B cell (primary cell): ENCODE data around the gene NFKBIL1. TPM values are rescaled to one million over a fixed set of nuclear protein-coding genes. Genes with fewer than 3 reads are reported as not detected.

Source experiments
- ATAC-seq: fragments of 200-7000 bp; cut with Tn5 transposase; one replicate; pipeline ENCODE4 v1.10.0; 2021; ENCODE audit warnings: low read depth, mild to moderate bottlenecking, moderate number of reproducible peaks, moderate library complexity
- CTCF ChIA-PET: fragments of 350-600 bp; sonication (Branson Sonifier 250); formaldehyde crosslinking; loops from one replicate; lab custom pipeline; 2021; ENCODE audit warnings: antibody characterized with exemption, inconsistent platforms; lab: Charles Lee
- POLR2A ChIA-PET: fragments of 350-600 bp; sonication (Branson Sonifier 250); formaldehyde crosslinking; loops from one replicate; lab custom pipeline; 2021; ENCODE audit warnings: antibody characterized with exemption; lab: Charles Lee
- DNase-seq: peaks from one replicate; pipeline ENCODE4 v3.0.0; 2013
- H2AFZ ChIP-seq: 2 replicates; pipeline ENCODE4 v1.6.1; 2012; ENCODE audit warnings: mild to moderate bottlenecking, low read depth, low read length; ENCODE audit not compliant: insufficient read depth, poor library complexity, severe bottlenecking
- H3K27ac ChIP-seq, 2 donors: 1 replicate in 1 of 2; 2 replicates in 1 of 2; pipeline ENCODE4 v1.5.1; 2012 to 2013; ENCODE audit warnings: low read length in 2 of 2, mild to moderate bottlenecking in 2 of 2, moderate library complexity in 1 of 2
- H3K27me3 ChIP-seq, 4 experiments: fragments of 200-600 bp in 1 of 4; sonication (generic) in 1 of 4; replicated peaks in 1 of 4; 1 replicate in 2 of 4; 2 replicates in 2 of 4; pipeline versions ENCODE4 v1.6.1 to v1.7.0; 2013 to 2016; ENCODE audit warnings: low read length in 3 of 4, mild to moderate bottlenecking in 2 of 4, mixed read lengths in 1 of 4, moderate library complexity in 1 of 4; ENCODE audit not compliant: insufficient read depth in 4 of 4, control insufficient read depth in 3 of 4; ENCODE audit errors: control extremely low read depth in 1 of 4
- H3K36me3 ChIP-seq, 2 experiments: replicated peaks in 1 of 2; 1 replicate in 1 of 2; 2 replicates in 1 of 2; pipeline versions ENCODE4 v1.6.1 to v1.7.1; 2013; ENCODE audit warnings: low read length in 1 of 2; ENCODE audit not compliant: insufficient read depth in 2 of 2, control insufficient read depth in 1 of 2; ENCODE audit errors: control extremely low read depth in 1 of 2, extremely low read depth in 1 of 2
- H3K4me1 ChIP-seq, 2 donors: fragments of 200-600 bp in 1 of 2; sonication (generic) in 1 of 2; 1 replicate in 1 of 2; 2 replicates in 1 of 2; pipeline versions ENCODE4 v1.5.1 to v1.6.1; 2013 to 2017; ENCODE audit warnings: low read length in 2 of 2; ENCODE audit not compliant: control insufficient read depth in 2 of 2, insufficient read depth in 2 of 2
- H3K4me2 ChIP-seq: replicated peaks from 2 replicates; pipeline ENCODE3; 2012; ENCODE audit warnings: mild to moderate bottlenecking, low read depth, low read length; ENCODE audit not compliant: poor library complexity, severe bottlenecking
- H3K4me3 ChIP-seq, 5 experiments: fragments of 200-600 bp in 1 of 5; sonication (generic) in 1 of 5; 1 replicate in 3 of 5; 2 replicates in 2 of 5; pipeline versions ENCODE4 v1.5.1 to v1.7.0; 2011 to 2016; ENCODE audit warnings: low read length in 4 of 5, mild to moderate bottlenecking in 4 of 5, low read depth in 2 of 5, control low read depth in 1 of 5, moderate library complexity in 1 of 5; ENCODE audit not compliant: insufficient read depth in 1 of 5; ENCODE audit errors: control extremely low read depth in 1 of 5, extremely low read depth in 1 of 5
- H3K79me2 ChIP-seq: fragments of 200-600 bp; sonication (generic); one replicate; pipeline ENCODE4 v1.6.0; 2016; ENCODE audit warnings: low read length; ENCODE audit not compliant: control insufficient read depth, insufficient read depth
- H3K9ac ChIP-seq: fragments of 200-600 bp; sonication (generic); 2 replicates; pipeline ENCODE4 v1.6.1; 2017; ENCODE audit warnings: mild to moderate bottlenecking, low read length, moderate library complexity
- H3K9me3 ChIP-seq, 3 donors: one replicate each; pipeline versions ENCODE4 v1.6.1 to v1.7.1; 2013; ENCODE audit warnings: low read length in 2 of 3; ENCODE audit not compliant: control insufficient read depth in 2 of 3, insufficient read depth in 1 of 3; ENCODE audit errors: control extremely low read depth in 1 of 3
- H4K20me1 ChIP-seq: 2 replicates; pipeline ENCODE4 v1.6.0; 2012; ENCODE audit warnings: mild to moderate bottlenecking, low read length; ENCODE audit not compliant: insufficient read depth, control insufficient read depth, poor library complexity, severe bottlenecking
- H3K27ac Mint-ChIP-seq: one replicate; pipeline ENCODE4 v1.8.0; 2021; ENCODE audit warnings: mixed read lengths
- H3K27me3 Mint-ChIP-seq: one replicate; pipeline ENCODE4 v1.8.0; 2021; ENCODE audit warnings: mixed read lengths
- H3K4me1 Mint-ChIP-seq: one replicate; pipeline ENCODE4 v1.8.0; 2021; ENCODE audit warnings: mixed read lengths
- H3K4me3 Mint-ChIP-seq: one replicate; pipeline ENCODE4 v1.8.0; 2021; ENCODE audit warnings: mixed read lengths
- H3K9me3 Mint-ChIP-seq: one replicate; pipeline ENCODE4 v1.8.0; 2022; ENCODE audit warnings: mixed read lengths; ENCODE audit not compliant: insufficient read depth
- CTCF ChIP-seq: fragments of 200-600 bp; IDR thresholded peaks from one replicate; pipeline ENCODE4 v1.8.0; 2022; ENCODE audit warnings: antibody characterized with exemption, mild to moderate bottlenecking
- EZH2 ChIP-seq: IDR thresholded peaks from 2 replicates; pipeline ENCODE4 v1.6.1; 2012; ENCODE audit warnings: borderline replicate concordance, low read depth, mild to moderate bottlenecking, moderate library complexity, low read length; ENCODE audit not compliant: insufficient read depth, poor library complexity, severe bottlenecking
- WGBS: methylation state at CpG from one replicate; pipeline ENCODE4 v1.1.5; 2013; ENCODE audit warnings: missing lambda C conversion rate; ENCODE audit not compliant: insufficient coverage; 5-methylcytosine and 5-hydroxymethylcytosine counted together
- intact Hi-C: fragments of 100-400 bp; cut with micrococcal nuclease; formaldehyde crosslinking; loops from one replicate; pipeline ENCODE4 v1.10.0; 2022
- polyA plus RNA-seq: library from polyadenylated mRNA; depleted of rRNA; stranded (reverse); fragments of >200 nt; gene quantifications from 2 replicates; pipeline ENCODE4 v1.2.3, GENCODE V29; 2012
- total RNA-seq, 2 donors: library from RNA; stranded (reverse); fragments of 120-200 nt in 1 of 2; gene quantifications; 1 replicate in 1 of 2; 2 replicates in 1 of 2; pipeline versions ENCODE4 v1.2.3 to v1.2.4, GENCODE V29; 2013 to 2022

NFKBIL1 gene
- total and polyA plus RNA-seq, 2 donors (not counting 1 experiment from before 2014, with no cell fraction given), result 10.3 to 18.4 TPM

- intact Hi-C loops, result no loop called here
- no peaks in the 10 kb centered on the region for H3K9me3 Mint-ChIP-seq
- DNase-seq, result no peak
- H4K20me1 ChIP-seq, result peaks cover 31% of the 10 kb centered on the region
- H3K9ac ChIP-seq, result no peak overlapping the region
- peaks cover 9 to 57% of the 10 kb centered on the region in 2 experiments for H3K36me3 ChIP-seq
- H3K4me1 Mint-ChIP-seq, result peaks cover 4% of the 10 kb centered on the region
- TF ChIP-seq EZH2 (no peak), CTCF (no peak)
- no peaks in the 10 kb centered on the region for H3K27me3 Mint-ChIP-seq
- H3K4me3 ChIP-seq, result no peak overlapping the region
- peaks cover 18% of the 10 kb centered on the region for H3K79me2 ChIP-seq
- no peak overlapping the region for H3K4me3 Mint-ChIP-seq
- H3K4me1 ChIP-seq, result no peaks in the 10 kb centered on the region
- CTCF ChIA-PET, result no interaction called here
- H3K4me2 ChIP-seq, result no peak overlapping the region
- no peaks in the 10 kb centered on the region for H3K27me3 ChIP-seq
- no peak overlapping the region for H3K27ac ChIP-seq
- no CpG with 5 or more reads among the region's 4 CpGs for WGBS
- no peaks in the 10 kb centered on the region for H3K9me3 ChIP-seq
- POLR2A ChIA-PET, result no interaction called here
- ATAC-seq, result no peak
- H2AFZ ChIP-seq, result no peak overlapping the region
- no peak overlapping the region for H3K27ac Mint-ChIP-seq
These were observed 37.4 kb upstream of the NFKBIL1 start for GRCh38 chr6:31510007-31510406.

- Histone ChIP-seq H3K36me3 (peaks cover 9 to 24% of the 10 kb centered on the region in 2 experiments), H3K4me3 (no peak overlapping the region), H3K79me2 (no peaks in the 10 kb centered on the region), H3K9me3 (no peaks in the 10 kb centered on the region), H4K20me1 (no peaks in the 10 kb centered on the region), H3K4me2 (no peak overlapping the region), H3K27ac (no peak overlapping the region), H3K9ac (no peak overlapping the region), H3K4me1 (no peaks in the 10 kb centered on the region), H2AFZ (no peak overlapping the region), H3K27me3 (peaks cover 0 to 2% (median 0%) of the 10 kb centered on the region in 4 experiments)
- 92% methylated on average over 4 of the region's 5 CpGs for WGBS
- ChIA-PET CTCF (interaction anchor here (0.7 kb wide), 1 partner anchor 85 kb away, joined by 3 read pairs; no protein-coding TSS in a partner anchor), POLR2A (no interaction called here)
- intact Hi-C loops, result no loop called here
- Mint-ChIP-seq H3K4me1 (no peaks in the 10 kb centered on the region), H3K4me3 (no peak overlapping the region), H3K27ac (no peak overlapping the region), H3K27me3 (no peaks in the 10 kb centered on the region), H3K9me3 (no peaks in the 10 kb centered on the region)
- ATAC-seq (no peak), DNase-seq (no peak)
- TF ChIP-seq EZH2 (no peak), CTCF (no peak)
These were observed 33.8 kb upstream of the NFKBIL1 start for GRCh38 chr6:31513456-31514165.
